Gastrocnemius medialis (tissue), 4 donors: Measurements from ENCODE around the gene TPSG1.

Experiments used
- CTCF ChIP-seq, 5 experiments: fragments of 450-650 bp in 3 of 5; fragments of 200-600 bp in 2 of 5; sonication (generic) in 2 of 5; IDR thresholded peaks in 4 of 5; conservative IDR thresholded peaks in 1 of 5; 1 replicate in 4 of 5; 2 replicates in 1 of 5; pipeline ENCODE4 v1.5.1; 2016 to 2019; ENCODE audit warnings: antibody characterized with exemption in 5 of 5, mild to moderate bottlenecking in 3 of 5, moderate library complexity in 3 of 5
- POLR2A ChIP-seq, 2 donors: fragments of 450-650 bp; IDR thresholded peaks; one replicate each; pipeline ENCODE4 v1.6.1; 2017; ENCODE audit warnings: antibody characterized with exemption in 2 of 2, mild to moderate bottlenecking in 2 of 2, moderate library complexity in 2 of 2

GRCh38 chr16:1273816-1274215, 48.7 kb upstream of the TPSG1 start:
- TF ChIP-seq CTCF (IDR thresholded peaks at IDR 0.05 in 4 of 5, conservative IDR thresholded peaks at IDR 0.05 in 1 of 5) (no peak), POLR2A (IDR thresholded peaks at IDR 0.05) (no peak)
